HG02588 (cell line): ENCODE data around the gene CREB3L2.
"Not testable (repeated sequence)": the region's sequence is repeated elsewhere in the genome, so short reads cannot be mapped to it uniquely, and the experiment has no call there.

ENCODE experiments used
- ATAC-seq: cut with Tn5 transposase; IDR thresholded peaks from one replicate; pipeline ENCODE4 v1.9.1; 2021; ENCODE audit warnings: mild to moderate bottlenecking, moderate library complexity; ENCODE audit not compliant: unreplicated experiment

Gene CREB3L2

GRCh38 chr7:137970253-137970975 is 31.5 kb downstream of the CREB3L2 start:
- ATAC-seq, result no peak

- ATAC-seq, result no peak
These were observed 32.1 kb downstream of the CREB3L2 start for GRCh38 chr7:137969828-137970227.

- ATAC-seq, result no peak
These were observed 33.0 kb downstream of the CREB3L2 start for GRCh38 chr7:137968890-137969289.

GRCh38 chr7:137968339-137968738 is 33.5 kb downstream of the CREB3L2 start:
- ATAC-seq, result not testable (repeated sequence)

- ATAC-seq, result no peak
These were observed 34.5 kb downstream of the CREB3L2 start for GRCh38 chr7:137967143-137968018.

- no peak for ATAC-seq
These were observed 35.2 kb downstream of the CREB3L2 start for GRCh38 chr7:137966641-137967142.

GRCh38 chr7:137965942-137966640 is 35.8 kb downstream of the CREB3L2 start:
- no peak for ATAC-seq

GRCh38 chr7:137964824-137965545 is 36.9 kb downstream of the CREB3L2 start:
- no peak for ATAC-seq

GRCh38 chr7:137962875-137963507 is 38.9 kb downstream of the CREB3L2 start:
- ATAC-seq, result no peak

- no peak for ATAC-seq
These were observed 39.4 kb downstream of the CREB3L2 start for GRCh38 chr7:137962491-137962874.

GRCh38 chr7:137961200-137962177 is 40.4 kb downstream of the CREB3L2 start:
- ATAC-seq, result peak; percentile 78

GRCh38 chr7:137960020-137960419 is 41.9 kb downstream of the CREB3L2 start:
- no peak for ATAC-seq

GRCh38 chr7:137958470-137959431 is 43.1 kb downstream of the CREB3L2 start:
- peak; percentile 43 for ATAC-seq

- ATAC-seq, result no peak
These were observed 44.0 kb downstream of the CREB3L2 start for GRCh38 chr7:137957887-137958286.

- no peak for ATAC-seq
These were observed 45.3 kb downstream of the CREB3L2 start for GRCh38 chr7:137956591-137956990.

GRCh38 chr7:137956183-137956582 is 45.7 kb downstream of the CREB3L2 start:
- ATAC-seq, result no peak

- ATAC-seq, result no peak
These were observed 47.3 kb downstream of the CREB3L2 start for GRCh38 chr7:137954614-137955013.
